Muscle of leg (tissue), 11 donors: Measurements from ENCODE around the gene CD59. TPM values are rescaled to one million over a fixed set of nuclear protein-coding genes. Genes with fewer than 3 reads are reported as not detected.

Experiments
- DNase-seq: peaks from one replicate; pipeline ENCODE4 v3.0.0; 2013
- H3K27ac ChIP-seq: one replicate; pipeline ENCODE4 v1.5.1; 2013; ENCODE audit warnings: mild to moderate bottlenecking, low read length, control low read depth
- H3K27me3 ChIP-seq: one replicate; pipeline ENCODE4 v1.6.1; 2013; ENCODE audit warnings: low read length; ENCODE audit not compliant: control insufficient read depth, insufficient read depth
- H3K36me3 ChIP-seq: one replicate; pipeline ENCODE4 v1.6.1; 2013; ENCODE audit warnings: low read length; ENCODE audit not compliant: control insufficient read depth, insufficient read depth
- H3K4me1 ChIP-seq: one replicate; pipeline ENCODE4 v1.6.1; 2013; ENCODE audit warnings: low read length; ENCODE audit not compliant: control insufficient read depth, insufficient read depth
- H3K4me3 ChIP-seq: one replicate; pipeline ENCODE4 v1.5.1; 2013; ENCODE audit warnings: low read length, control low read depth
- H3K9me3 ChIP-seq: replicated peaks from 2 replicates; pipeline ENCODE4 v1.6.1; 2013; ENCODE audit warnings: low read depth, low read length; ENCODE audit not compliant: control insufficient read depth
- WGBS: methylation state at CpG from one replicate; pipeline ENCODE4 v1.1.5; 2013; ENCODE audit warnings: missing lambda C conversion rate; ENCODE audit not compliant: insufficient coverage; 5-methylcytosine and 5-hydroxymethylcytosine counted together
- polyA plus RNA-seq, 8 donors: library from polyadenylated mRNA; unstranded; fragments of 120-200 nt; gene quantifications; one replicate each; pipeline versions ENCODE4 v1.2.1 to v1.2.3, GENCODE V29; 2013; ENCODE audit warnings: inconsistent platforms in 1 of 8, low replicate concordance in 1 of 8; ENCODE audit not compliant: insufficient read length in 8 of 8, insufficient read depth in 1 of 8
- total RNA-seq: library from RNA; stranded (reverse); fragments of 120-200 nt; gene quantifications from one replicate; pipeline ENCODE4 v1.2.4, GENCODE V29; 2013

CD59 gene
- total and polyA plus RNA-seq, 9 donors = 86.6 to 149 (median 107) TPM

GRCh38 chr11:33751878-33752277, 15.7 kb upstream of the CD59 start:
- no peak for DNase-seq
- peaks cover 23% of the 10 kb centered on the region for H3K36me3 ChIP-seq

GRCh38 chr11:33747979-33748378, 11.8 kb upstream of the CD59 start:
- H3K4me3 ChIP-seq = no peak overlapping the region
- no peaks in the 10 kb centered on the region for H3K9me3 ChIP-seq
- no peaks in the 10 kb centered on the region for H3K27me3 ChIP-seq
- DNase-seq = peak; percentile 87
- H3K27ac ChIP-seq = no peak overlapping the region
- WGBS = no CpG with 5 or more reads among the region's 2 CpGs
- peaks cover 17% of the 10 kb centered on the region for H3K36me3 ChIP-seq
- no peaks in the 10 kb centered on the region for H3K4me1 ChIP-seq

More at GRCh38 chr11:33751878-33752277, 15.7 kb upstream of the CD59 start:
- Histone ChIP-seq H3K27ac (no peak overlapping the region), H3K27me3 (no peaks in the 10 kb centered on the region), H3K4me3 (no peak overlapping the region), H3K9me3 (no peaks in the 10 kb centered on the region), H3K4me1 (no peaks in the 10 kb centered on the region)
- WGBS = 93% methylated on average over 2 of the region's 3 CpGs

GRCh38 chr11:33743291-33743690, 7.1 kb upstream of the CD59 start:
- no peaks in the 10 kb centered on the region for H3K9me3 ChIP-seq
- no peak for DNase-seq
- H3K4me1 ChIP-seq = no peaks in the 10 kb centered on the region
- H3K4me3 ChIP-seq = no peak overlapping the region
- WGBS = 75% methylated on average over 4 of the region's 5 CpGs
- H3K36me3 ChIP-seq = peaks cover 12% of the 10 kb centered on the region
- H3K27me3 ChIP-seq = no peaks in the 10 kb centered on the region
- H3K27ac ChIP-seq = no peak overlapping the region

- Histone ChIP-seq H3K9me3 (no peaks in the 10 kb centered on the region), H3K4me1 (no peaks in the 10 kb centered on the region), H3K4me3 (no peak overlapping the region), H3K27me3 (no peaks in the 10 kb centered on the region), H3K36me3 (peaks cover 12% of the 10 kb centered on the region), H3K27ac (no peak overlapping the region)
- peak; percentile 50 for DNase-seq
- WGBS = no CpG with 5 or more reads among the region's 3 CpGs
Measured at GRCh38 chr11:33742249-33742851, 6.1 kb upstream of the CD59 start.

- Histone ChIP-seq H3K4me1 (peaks cover 4% of the 10 kb centered on the region), H3K27me3 (no peaks in the 10 kb centered on the region), H3K36me3 (peaks cover 9% of the 10 kb centered on the region), H3K4me3 (no peak overlapping the region), H3K9me3 (no peaks in the 10 kb centered on the region), H3K27ac (no peak overlapping the region)
- WGBS = 98% methylated on average over 5 of the region's 7 CpGs
- no peak for DNase-seq
Measured at GRCh38 chr11:33741806-33742205, 5.6 kb upstream of the CD59 start.

GRCh38 chr11:33737362-33737821, 1.2 kb upstream of the CD59 start:
- Histone ChIP-seq H3K4me1 (peaks cover 19% of the 10 kb centered on the region), H3K27ac (peak overlapping the region; percentile 80)
- WGBS = no CpG with 5 or more reads among the region's 3 CpGs

GRCh38 chr11:33735271-33736147, 714 bp downstream of the CD59 start:
- Histone ChIP-seq H3K27me3 (no peaks in the 10 kb centered on the region), H3K27ac (peak overlapping the region; percentile 83), H3K9me3 (no peaks in the 10 kb centered on the region), H3K36me3 (peaks cover 5% of the 10 kb centered on the region), H3K4me1 (peaks cover 19% of the 10 kb centered on the region), H3K4me3 (peak overlapping the region; percentile 95)
- WGBS = under 1% methylated on average over 36 of the region's 53 CpGs
- DNase-seq = peak; percentile 50

More at GRCh38 chr11:33737362-33737821, 1.2 kb upstream of the CD59 start:
- no peaks in the 10 kb centered on the region for H3K9me3 ChIP-seq
- H3K4me3 ChIP-seq = no peak overlapping the region
- H3K36me3 ChIP-seq = peaks cover 5% of the 10 kb centered on the region
- H3K27me3 ChIP-seq = no peaks in the 10 kb centered on the region
- peak; percentile 70 for DNase-seq

GRCh38 chr11:33734441-33735270, 1.6 kb downstream of the CD59 start:
- Histone ChIP-seq H3K4me1 (peaks cover 19% of the 10 kb centered on the region), H3K27me3 (no peaks in the 10 kb centered on the region), H3K4me3 (peak overlapping the region; percentile 95), H3K9me3 (no peaks in the 10 kb centered on the region), H3K36me3 (peaks cover 5% of the 10 kb centered on the region), H3K27ac (peak overlapping the region; percentile 83)
- 15% methylated on average over 10 of the region's 15 CpGs for WGBS
- peak; percentile 84 for DNase-seq

- peak; percentile 58 for DNase-seq
- H3K27me3 ChIP-seq = no peaks in the 10 kb centered on the region
- no peak overlapping the region for H3K4me3 ChIP-seq
- H3K36me3 ChIP-seq = peaks cover 5% of the 10 kb centered on the region
- WGBS = 76% methylated on average over 5 of the region's 7 CpGs
- H3K9me3 ChIP-seq = no peaks in the 10 kb centered on the region
- no peak overlapping the region for H3K27ac ChIP-seq
- peaks cover 19% of the 10 kb centered on the region for H3K4me1 ChIP-seq
Measured at GRCh38 chr11:33733980-33734379, 2.2 kb downstream of the CD59 start.
